H9 (cell line): ENCODE measurements around the gene VAV2. TPM values are rescaled to one million over a fixed set of nuclear protein-coding genes. Genes with fewer than 3 reads are reported as not detected.

ENCODE experiments used
- DNase-seq: peaks from one replicate; pipeline ENCODE4 v3.0.0-alpha.2; 2017
- H2AFZ ChIP-seq: one replicate; pipeline ENCODE4 v1.6.1; 2013; ENCODE audit warnings: mild to moderate bottlenecking, low read length, control low read depth, moderate library complexity
- H2AK5ac ChIP-seq: 2 replicates; pipeline ENCODE4 v1.6.1; 2013; ENCODE audit warnings: low read length, control low read depth, mixed read lengths; ENCODE audit not compliant: insufficient read length
- H2BK120ac ChIP-seq: one replicate; pipeline ENCODE4 v1.6.1; 2013; ENCODE audit warnings: low read depth, mild to moderate bottlenecking, low read length, control low read depth, inconsistent platforms; ENCODE audit not compliant: poor library complexity, severe bottlenecking
- H2BK12ac ChIP-seq: 2 replicates; pipeline ENCODE4 v1.6.1; 2013; ENCODE audit warnings: low read length, control low read depth, mixed read lengths, low read depth; ENCODE audit not compliant: insufficient read length
- H2BK15ac ChIP-seq: 2 replicates; pipeline ENCODE4 v1.6.1; 2013; ENCODE audit warnings: low read depth, low read length, control low read depth
- H2BK20ac ChIP-seq: one replicate; pipeline ENCODE4 v1.6.1; 2013; ENCODE audit warnings: low read depth, mild to moderate bottlenecking, low read length, control low read depth, inconsistent platforms; ENCODE audit not compliant: poor library complexity, severe bottlenecking
- H2BK5ac ChIP-seq: 2 replicates; pipeline ENCODE4 v1.6.1; 2013; ENCODE audit warnings: low read length, control low read depth, mixed read lengths; ENCODE audit not compliant: insufficient read length
- H3K14ac ChIP-seq: 2 replicates; pipeline ENCODE4 v1.6.1; 2013; ENCODE audit warnings: low read length, control low read depth; ENCODE audit not compliant: insufficient read depth
- H3K18ac ChIP-seq: 2 replicates; pipeline ENCODE4 v1.6.1; 2013; ENCODE audit warnings: low read depth, mild to moderate bottlenecking, mixed read lengths, low read length, control low read depth; ENCODE audit not compliant: insufficient read length
- H3K23ac ChIP-seq: 2 replicates; pipeline ENCODE4 v1.6.1; 2013; ENCODE audit warnings: low read length, control low read depth, mixed read lengths, low read depth; ENCODE audit not compliant: insufficient read length
- H3K23me2 ChIP-seq: 2 replicates; pipeline ENCODE4 v1.6.1; 2013; ENCODE audit warnings: low read depth, mild to moderate bottlenecking, mixed read lengths, low read length, control low read depth; ENCODE audit not compliant: insufficient read length, poor library complexity, severe bottlenecking
- H3K27ac ChIP-seq: 2 replicates; pipeline ENCODE4 v1.5.1; 2013; ENCODE audit warnings: low read length, control low read depth, mixed read lengths, low read depth; ENCODE audit not compliant: insufficient read length
- H3K27me3 ChIP-seq: 2 replicates; pipeline ENCODE4 v1.6.1; 2013; ENCODE audit warnings: low read length, control low read depth, inconsistent platforms; ENCODE audit not compliant: insufficient read depth
- H3K4ac ChIP-seq: 2 replicates; pipeline ENCODE4 v1.6.1; 2013; ENCODE audit warnings: low read depth, mild to moderate bottlenecking, control low read depth, inconsistent platforms, low read length, moderate library complexity
- H3K4me1 ChIP-seq: 2 replicates; pipeline ENCODE4 v1.6.1; 2013; ENCODE audit warnings: low read length, control low read depth, inconsistent platforms; ENCODE audit not compliant: insufficient read depth
- H3K4me2 ChIP-seq: 2 replicates; pipeline ENCODE4 v1.6.1; 2013; ENCODE audit warnings: low read length, control low read depth, mixed read lengths; ENCODE audit not compliant: insufficient read length, insufficient read depth
- H3K56ac ChIP-seq: 2 replicates; pipeline ENCODE4 v1.6.1; 2013; ENCODE audit warnings: low read depth, mild to moderate bottlenecking, mixed read lengths, low read length, control low read depth; ENCODE audit not compliant: insufficient read length
- H3K79me1 ChIP-seq: 2 replicates; pipeline ENCODE4 v1.6.1; 2013; ENCODE audit warnings: low read depth, mild to moderate bottlenecking, moderate library complexity, low read length, control low read depth, inconsistent platforms; ENCODE audit not compliant: insufficient read depth, poor library complexity, severe bottlenecking
- H3K79me2 ChIP-seq: 2 replicates; pipeline ENCODE4 v1.6.1; 2013; ENCODE audit warnings: low read length, control low read depth, inconsistent platforms; ENCODE audit not compliant: insufficient read depth
- H3K9ac ChIP-seq: 2 replicates; pipeline ENCODE4 v1.6.1; 2013; ENCODE audit warnings: low read length, control low read depth, mixed read lengths; ENCODE audit not compliant: insufficient read length; ENCODE audit errors: extremely low read depth
- H3K9me3 ChIP-seq: one replicate; pipeline ENCODE4 v1.6.1; 2013; ENCODE audit warnings: low read depth, low read length, inconsistent platforms; ENCODE audit not compliant: control insufficient read depth
- H3T11ph ChIP-seq: one replicate; pipeline ENCODE4 v1.6.1; 2013; ENCODE audit warnings: mild to moderate bottlenecking, low read length, control low read depth, inconsistent platforms
- H4K20me1 ChIP-seq: one replicate; pipeline ENCODE4 v1.6.1; 2013; ENCODE audit not compliant: control insufficient read depth, insufficient read length, insufficient read depth
- H4K5ac ChIP-seq: 2 replicates; pipeline ENCODE4 v1.6.1; 2013; ENCODE audit warnings: low read depth, mild to moderate bottlenecking, mixed read lengths, low read length, control low read depth; ENCODE audit not compliant: insufficient read length
- H4K8ac ChIP-seq: replicated peaks from 2 replicates; pipeline ENCODE4 v1.6.1; 2013; ENCODE audit warnings: low read length, control low read depth, mixed read lengths, low read depth; ENCODE audit not compliant: insufficient read length
- H4K91ac ChIP-seq: 2 replicates; pipeline ENCODE4 v1.6.1; 2013; ENCODE audit warnings: low read depth, mild to moderate bottlenecking, moderate library complexity, mixed read lengths, low read length, control low read depth; ENCODE audit not compliant: insufficient read length
- H3K27ac Mint-ChIP-seq, 3 experiments: 2 replicates in 2 of 3; 3 replicates in 1 of 3; pipeline ENCODE4 v1.8.0; 2020 to 2021; ENCODE audit warnings: mixed read lengths in 3 of 3, mild to moderate bottlenecking in 1 of 3, moderate library complexity in 1 of 3
- H3K27me3 Mint-ChIP-seq: 2 replicates; pipeline ENCODE4 v1.8.0; 2021; ENCODE audit warnings: low read depth, mild to moderate bottlenecking, moderate library complexity, mixed read lengths
- H3K36me3 Mint-ChIP-seq, 3 experiments: 2 replicates in 2 of 3; 3 replicates in 1 of 3; pipeline ENCODE4 v1.8.0; 2020 to 2021; ENCODE audit warnings: low read depth in 3 of 3, mixed read lengths in 3 of 3; ENCODE audit not compliant: insufficient read depth in 1 of 3
- H3K4me1 Mint-ChIP-seq, 2 experiments: 2 replicates each; pipeline ENCODE4 v1.8.0; 2020; ENCODE audit warnings: mixed read lengths in 2 of 2
- H3K4me3 Mint-ChIP-seq, 2 experiments: 2 replicates in 1 of 2; 3 replicates in 1 of 2; pipeline ENCODE4 v1.8.0; 2020 to 2021; ENCODE audit warnings: mild to moderate bottlenecking in 2 of 2, mixed read lengths in 2 of 2, moderate library complexity in 1 of 2
- H3K9me3 Mint-ChIP-seq, 2 experiments: 2 replicates in 1 of 2; 3 replicates in 1 of 2; pipeline ENCODE4 v1.8.0; 2020; ENCODE audit warnings: mild to moderate bottlenecking in 2 of 2, mixed read lengths in 2 of 2, moderate library complexity in 1 of 2
- CTCF ChIP-seq: fragments of 200-600 bp; sonication (generic); conservative IDR thresholded peaks from 3 replicates; pipeline ENCODE4 v1.8.0; 2021; ENCODE audit warnings: antibody characterized with exemption, mild to moderate bottlenecking
- WGBS: extraction: QIAGEN DNeasy Blood & Tissue Kit; methylation state at CpG from one replicate; pipeline ENCODE4 v1.1.7; 2013; ENCODE audit warnings: missing lambda C conversion rate, low lambda C conversion rate, mixed read lengths; ENCODE audit not compliant: insufficient read length; ENCODE audit errors: extremely low coverage; 5-methylcytosine and 5-hydroxymethylcytosine counted together
- total RNA-seq: library from RNA; stranded (reverse); gene quantifications from 2 replicates; pipeline ENCODE4 v1.2.1, GENCODE V29; 2021

The VAV2 gene
- total RNA-seq, 1 experiment from 2014 or later, result 58.7 TPM

DNA sequence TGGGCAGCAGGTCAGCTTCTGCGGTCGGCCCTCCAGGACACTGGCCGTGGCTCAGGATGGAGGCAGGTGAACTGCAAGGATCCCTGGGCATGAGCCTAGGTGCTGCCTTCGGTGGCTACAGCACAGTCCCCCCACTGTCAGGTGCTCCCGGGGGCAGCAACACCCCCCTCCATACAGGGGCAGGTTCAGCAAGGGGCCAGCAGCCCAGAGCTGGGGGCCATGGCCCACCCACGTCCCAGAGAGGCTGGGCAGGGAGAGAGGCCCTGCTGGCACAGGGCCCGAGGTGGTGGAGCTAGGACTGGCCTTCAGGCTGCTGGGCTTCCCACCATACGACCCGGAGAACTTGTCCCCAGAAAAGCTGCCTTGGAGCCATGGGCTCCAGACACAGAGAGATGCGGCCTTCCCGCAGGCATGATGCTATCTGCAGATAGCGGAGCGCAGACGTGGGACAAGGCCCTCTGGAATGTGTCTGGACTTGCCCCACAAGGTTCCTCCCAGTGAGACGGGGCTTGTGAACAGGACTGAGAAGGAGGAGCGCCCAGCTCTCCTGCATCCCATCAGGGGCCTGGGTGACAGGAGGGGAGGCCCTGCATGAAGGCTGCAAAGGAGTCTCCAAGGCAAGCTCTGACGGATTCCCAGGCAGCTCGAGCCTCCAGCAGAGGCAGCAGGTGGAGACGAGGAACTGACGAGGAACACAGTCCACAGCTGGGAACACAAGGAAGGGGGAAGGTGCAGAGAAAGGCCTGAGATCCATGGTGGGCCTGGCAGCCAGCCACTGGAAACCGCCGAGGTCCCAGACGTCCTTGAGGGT is 111.1 kb downstream of the VAV2 start:
- H3K18ac ChIP-seq, result no peak overlapping the region
- no peaks in the 10 kb centered on the region for H3K79me1 ChIP-seq
- no peak overlapping the region for H2BK5ac ChIP-seq
- H2BK120ac ChIP-seq, result no peak overlapping the region
- Mint-ChIP-seq H3K36me3 (peaks cover 0 to 5% (median 2%) of the 10 kb centered on the region in 3 experiments; a peak in 2 of 7 replicates), H3K4me1 (peaks cover 41 to 46% of the 10 kb centered on the region in 2 experiments), H3K27me3 (no peaks in the 10 kb centered on the region; the same call in 1 of the 2 replicates), H3K9me3 (no peaks in the 10 kb centered on the region), H3K4me3 (no peak overlapping the region), H3K27ac (peak overlapping the region in 2 of 3 experiments; percentile 91 to 95; a peak in 4 of 7 replicates)
- no peak overlapping the region; the same call in 1 of the 2 replicates for H3K4ac ChIP-seq
- no peak overlapping the region for H3K56ac ChIP-seq
- no peak for TF ChIP-seq CTCF
- no CpG with 5 or more reads among the region's 23 CpGs for WGBS
- H2BK15ac ChIP-seq, result no peak overlapping the region
- no peak overlapping the region for H3T11ph ChIP-seq
- H3K4me2 ChIP-seq, result no peak overlapping the region
- H2AK5ac ChIP-seq, result no peak overlapping the region
- no peak overlapping the region for H3K23ac ChIP-seq
- H3K27me3 ChIP-seq, result no peaks in the 10 kb centered on the region
- H4K91ac ChIP-seq, result no peak overlapping the region
- no peak overlapping the region for H4K8ac ChIP-seq
- H2BK12ac ChIP-seq, result no peak overlapping the region
- no peak overlapping the region for H2AFZ ChIP-seq
- H3K9me3 ChIP-seq, result no peaks in the 10 kb centered on the region
- no peak overlapping the region for H2BK20ac ChIP-seq
- H4K5ac ChIP-seq, result no peak overlapping the region
- H3K27ac ChIP-seq, result no peak overlapping the region
- H3K9ac ChIP-seq, result no peak overlapping the region
- H3K4me1 ChIP-seq, result no peaks in the 10 kb centered on the region; the same call in 1 of the 2 replicates
- H3K23me2 ChIP-seq, result no peaks in the 10 kb centered on the region
- peak overlapping the region; percentile 59 for H3K14ac ChIP-seq
- H3K79me2 ChIP-seq, result no peaks in the 10 kb centered on the region; the same call in 1 of the 2 replicates
- no peak for DNase-seq
- H4K20me1 ChIP-seq, result no peaks in the 10 kb centered on the region
